PFSK-1 (cell line): Measurements from ENCODE around the gene VEZF1.

Experiments
- SIN3A ChIP-seq: IDR thresholded peaks from 2 replicates; pipeline ENCODE4 v1.6.1; 2012; ENCODE audit warnings: mild to moderate bottlenecking, low read length, moderate library complexity, borderline replicate concordance; ENCODE audit not compliant: insufficient read depth
- TAF1 ChIP-seq: IDR thresholded peaks from 2 replicates; pipeline ENCODE4 v1.6.1; 2012; ENCODE audit warnings: low read length, control low read depth, borderline replicate concordance; ENCODE audit not compliant: insufficient read depth

GRCh38 chr17:57962279-57963148 lies 25.5 kb downstream of the VEZF1 start:
- TF ChIP-seq TAF1 (no peak), SIN3A (no peak)
